Measurements from ENCODE around the gene ERCC6L. TPM values are rescaled to one million over a fixed set of nuclear protein-coding genes. Genes with fewer than 3 reads are reported as not detected.
A peak's percentile ranks its signal among the peaks of the same experiment; 100 is the strongest.

ERCC6L gene
- total RNA-seq, 1 experiment from 2014 or later, result 19.8 TPM

DNA sequence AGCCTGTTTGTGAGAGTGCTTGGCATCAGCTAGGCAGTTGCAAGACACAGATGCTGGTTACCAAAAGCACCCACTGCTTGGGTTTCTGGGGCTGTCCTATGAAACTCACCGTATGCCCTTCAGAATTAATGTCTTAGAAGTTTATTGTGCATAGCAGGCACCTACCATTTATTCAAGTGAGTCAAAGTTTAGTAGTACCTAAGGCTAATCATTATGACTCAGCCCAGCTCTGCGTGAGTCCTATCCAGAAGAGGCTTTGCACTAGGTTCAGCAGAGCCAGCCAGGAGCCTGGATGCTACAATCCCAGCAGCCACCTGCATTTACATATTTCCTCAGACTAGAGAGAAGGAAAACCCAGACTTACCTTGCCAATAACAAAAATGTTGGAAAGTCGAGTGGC, 34.0 kb upstream of the ERCC6L start (continued):
- TF ChIP-seq, protein P1, sequence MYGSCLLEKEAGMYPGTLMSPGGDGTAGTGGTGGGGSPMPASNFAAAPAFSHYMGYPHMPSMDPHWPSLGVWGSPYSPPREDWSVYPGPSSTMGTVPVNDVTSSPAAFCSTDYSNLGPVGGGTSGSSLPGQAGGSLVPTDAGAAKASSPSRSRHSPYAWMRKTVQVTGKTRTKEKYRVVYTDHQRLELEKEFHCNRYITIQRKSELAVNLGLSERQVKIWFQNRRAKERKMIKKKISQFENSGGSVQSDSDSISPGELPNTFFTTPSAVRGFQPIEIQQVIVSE (CRISPR knock-in tag; IDR thresholded peaks at IDR 0.05; ENCODE audit: borderline replicate concordance), result no peak
- TF ChIP-seq MYBL2 (CRISPR knock-in tag; IDR thresholded peaks at IDR 0.05), result no peak
- no peak for TF ChIP-seq FOXJ3 (CRISPR knock-in tag; IDR thresholded peaks at IDR 0.05; ENCODE audit: borderline replicate concordance)
- TF ChIP-seq, protein P2, sequence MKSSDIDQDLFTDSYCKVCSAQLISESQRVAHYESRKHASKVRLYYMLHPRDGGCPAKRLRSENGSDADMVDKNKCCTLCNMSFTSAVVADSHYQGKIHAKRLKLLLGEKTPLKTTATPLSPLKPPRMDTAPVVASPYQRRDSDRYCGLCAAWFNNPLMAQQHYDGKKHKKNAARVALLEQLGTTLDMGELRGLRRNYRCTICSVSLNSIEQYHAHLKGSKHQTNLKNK (CRISPR knock-in tag; IDR thresholded peaks at IDR 0.05), result no peak
- TF ChIP-seq TCF7 (CRISPR knock-in tag; IDR thresholded peaks at IDR 0.05; ENCODE audit: low read depth), result no peak

DNA sequence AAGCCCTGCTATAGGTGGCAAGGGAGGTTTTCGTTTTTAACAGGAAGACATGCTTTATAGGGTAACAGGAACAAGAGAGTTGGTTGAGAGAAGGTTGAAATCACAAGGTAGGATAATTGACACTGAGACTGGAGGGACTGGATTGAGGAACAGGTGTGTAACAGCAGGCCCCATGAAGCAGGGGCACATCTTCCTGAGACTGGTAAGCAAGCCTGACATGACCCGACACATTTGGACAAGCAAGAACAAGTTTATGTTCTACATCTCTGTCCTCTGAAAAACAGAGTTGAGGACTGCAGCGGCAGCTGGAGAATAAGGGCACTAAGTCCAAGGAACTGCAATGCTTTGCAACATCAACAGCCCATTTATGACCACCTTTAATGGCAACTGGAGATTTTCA, 33.0 kb upstream of the ERCC6L start:
- DNase-seq (ENCODE audit: low spot score), result no peak
- TF ChIP-seq ELF4 (CRISPR knock-in tag; IDR thresholded peaks at IDR 0.05; ENCODE audit: low read depth) (no peak), FOXP1 (CRISPR knock-in tag; IDR thresholded peaks at IDR 0.05; ENCODE audit: borderline replicate concordance) (no peak), IRF2 (CRISPR knock-in tag; IDR thresholded peaks at IDR 0.05; ENCODE audit: borderline replicate concordance, low read depth) (no peak), ZNF423 (CRISPR knock-in tag; IDR thresholded peaks at IDR 0.05) (no peak), GRHL2 (CRISPR knock-in tag; IDR thresholded peaks at IDR 0.05; ENCODE audit: insufficient replicate concordance, severe bottlenecking) (no peak), CBFB (CRISPR knock-in tag; IDR thresholded peaks at IDR 0.05; ENCODE audit: low read depth) (no peak), ZNF232 (CRISPR knock-in tag; IDR thresholded peaks at IDR 0.05) (no peak)
- TF ChIP-seq, protein P3, sequence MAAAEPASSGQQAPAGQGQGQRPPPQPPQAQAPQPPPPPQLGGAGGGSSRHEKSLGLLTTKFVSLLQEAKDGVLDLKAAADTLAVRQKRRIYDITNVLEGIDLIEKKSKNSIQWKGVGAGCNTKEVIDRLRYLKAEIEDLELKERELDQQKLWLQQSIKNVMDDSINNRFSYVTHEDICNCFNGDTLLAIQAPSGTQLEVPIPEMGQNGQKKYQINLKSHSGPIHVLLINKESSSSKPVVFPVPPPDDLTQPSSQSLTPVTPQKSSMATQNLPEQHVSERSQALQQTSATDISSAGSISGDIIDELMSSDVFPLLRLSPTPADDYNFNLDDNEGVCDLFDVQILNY (CRISPR knock-in tag; IDR thresholded peaks at IDR 0.05), result no peak
- TF ChIP-seq, protein P4, sequence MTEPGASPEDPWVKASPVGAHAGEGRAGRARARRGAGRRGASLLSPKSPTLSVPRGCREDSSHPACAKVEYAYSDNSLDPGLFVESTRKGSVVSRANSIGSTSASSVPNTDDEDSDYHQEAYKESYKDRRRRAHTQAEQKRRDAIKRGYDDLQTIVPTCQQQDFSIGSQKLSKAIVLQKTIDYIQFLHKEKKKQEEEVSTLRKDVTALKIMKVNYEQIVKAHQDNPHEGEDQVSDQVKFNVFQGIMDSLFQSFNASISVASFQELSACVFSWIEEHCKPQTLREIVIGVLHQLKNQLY (CRISPR knock-in tag; IDR thresholded peaks at IDR 0.05), result no peak
- TF ChIP-seq, protein P5, sequence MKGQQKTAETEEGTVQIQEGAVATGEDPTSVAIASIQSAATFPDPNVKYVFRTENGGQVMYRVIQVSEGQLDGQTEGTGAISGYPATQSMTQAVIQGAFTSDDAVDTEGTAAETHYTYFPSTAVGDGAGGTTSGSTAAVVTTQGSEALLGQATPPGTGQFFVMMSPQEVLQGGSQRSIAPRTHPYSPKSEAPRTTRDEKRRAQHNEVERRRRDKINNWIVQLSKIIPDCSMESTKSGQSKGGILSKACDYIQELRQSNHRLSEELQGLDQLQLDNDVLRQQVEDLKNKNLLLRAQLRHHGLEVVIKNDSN (CRISPR knock-in tag; IDR thresholded peaks at IDR 0.05), result no peak
- TF ChIP-seq, protein P6, sequence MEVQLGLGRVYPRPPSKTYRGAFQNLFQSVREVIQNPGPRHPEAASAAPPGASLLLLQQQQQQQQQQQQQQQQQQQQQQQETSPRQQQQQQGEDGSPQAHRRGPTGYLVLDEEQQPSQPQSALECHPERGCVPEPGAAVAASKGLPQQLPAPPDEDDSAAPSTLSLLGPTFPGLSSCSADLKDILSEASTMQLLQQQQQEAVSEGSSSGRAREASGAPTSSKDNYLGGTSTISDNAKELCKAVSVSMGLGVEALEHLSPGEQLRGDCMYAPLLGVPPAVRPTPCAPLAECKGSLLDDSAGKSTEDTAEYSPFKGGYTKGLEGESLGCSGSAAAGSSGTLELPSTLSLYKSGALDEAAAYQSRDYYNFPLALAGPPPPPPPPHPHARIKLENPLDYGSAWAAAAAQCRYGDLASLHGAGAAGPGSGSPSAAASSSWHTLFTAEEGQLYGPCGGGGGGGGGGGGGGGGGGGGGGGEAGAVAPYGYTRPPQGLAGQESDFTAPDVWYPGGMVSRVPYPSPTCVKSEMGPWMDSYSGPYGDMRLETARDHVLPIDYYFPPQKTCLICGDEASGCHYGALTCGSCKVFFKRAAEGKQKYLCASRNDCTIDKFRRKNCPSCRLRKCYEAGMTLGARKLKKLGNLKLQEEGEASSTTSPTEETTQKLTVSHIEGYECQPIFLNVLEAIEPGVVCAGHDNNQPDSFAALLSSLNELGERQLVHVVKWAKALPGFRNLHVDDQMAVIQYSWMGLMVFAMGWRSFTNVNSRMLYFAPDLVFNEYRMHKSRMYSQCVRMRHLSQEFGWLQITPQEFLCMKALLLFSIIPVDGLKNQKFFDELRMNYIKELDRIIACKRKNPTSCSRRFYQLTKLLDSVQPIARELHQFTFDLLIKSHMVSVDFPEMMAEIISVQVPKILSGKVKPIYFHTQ (CRISPR knock-in tag; IDR thresholded peaks at IDR 0.05), result no peak
- TF ChIP-seq, protein P7, sequence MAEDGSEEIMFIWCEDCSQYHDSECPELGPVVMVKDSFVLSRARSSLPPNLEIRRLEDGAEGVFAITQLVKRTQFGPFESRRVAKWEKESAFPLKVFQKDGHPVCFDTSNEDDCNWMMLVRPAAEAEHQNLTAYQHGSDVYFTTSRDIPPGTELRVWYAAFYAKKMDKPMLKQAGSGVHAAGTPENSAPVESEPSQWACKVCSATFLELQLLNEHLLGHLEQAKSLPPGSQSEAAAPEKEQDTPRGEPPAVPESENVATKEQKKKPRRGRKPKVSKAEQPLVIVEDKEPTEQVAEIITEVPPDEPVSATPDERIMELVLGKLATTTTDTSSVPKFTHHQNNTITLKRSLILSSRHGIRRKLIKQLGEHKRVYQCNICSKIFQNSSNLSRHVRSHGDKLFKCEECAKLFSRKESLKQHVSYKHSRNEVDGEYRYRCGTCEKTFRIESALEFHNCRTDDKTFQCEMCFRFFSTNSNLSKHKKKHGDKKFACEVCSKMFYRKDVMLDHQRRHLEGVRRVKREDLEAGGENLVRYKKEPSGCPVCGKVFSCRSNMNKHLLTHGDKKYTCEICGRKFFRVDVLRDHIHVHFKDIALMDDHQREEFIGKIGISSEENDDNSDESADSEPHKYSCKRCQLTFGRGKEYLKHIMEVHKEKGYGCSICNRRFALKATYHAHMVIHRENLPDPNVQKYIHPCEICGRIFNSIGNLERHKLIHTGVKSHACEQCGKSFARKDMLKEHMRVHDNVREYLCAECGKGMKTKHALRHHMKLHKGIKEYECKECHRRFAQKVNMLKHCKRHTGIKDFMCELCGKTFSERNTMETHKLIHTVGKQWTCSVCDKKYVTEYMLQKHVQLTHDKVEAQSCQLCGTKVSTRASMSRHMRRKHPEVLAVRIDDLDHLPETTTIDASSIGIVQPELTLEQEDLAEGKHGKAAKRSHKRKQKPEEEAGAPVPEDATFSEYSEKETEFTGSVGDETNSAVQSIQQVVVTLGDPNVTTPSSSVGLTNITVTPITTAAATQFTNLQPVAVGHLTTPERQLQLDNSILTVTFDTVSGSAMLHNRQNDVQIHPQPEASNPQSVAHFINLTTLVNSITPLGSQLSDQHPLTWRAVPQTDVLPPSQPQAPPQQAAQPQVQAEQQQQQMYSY (CRISPR knock-in tag; IDR thresholded peaks at IDR 0.05), result no peak
- TF ChIP-seq, protein P8, sequence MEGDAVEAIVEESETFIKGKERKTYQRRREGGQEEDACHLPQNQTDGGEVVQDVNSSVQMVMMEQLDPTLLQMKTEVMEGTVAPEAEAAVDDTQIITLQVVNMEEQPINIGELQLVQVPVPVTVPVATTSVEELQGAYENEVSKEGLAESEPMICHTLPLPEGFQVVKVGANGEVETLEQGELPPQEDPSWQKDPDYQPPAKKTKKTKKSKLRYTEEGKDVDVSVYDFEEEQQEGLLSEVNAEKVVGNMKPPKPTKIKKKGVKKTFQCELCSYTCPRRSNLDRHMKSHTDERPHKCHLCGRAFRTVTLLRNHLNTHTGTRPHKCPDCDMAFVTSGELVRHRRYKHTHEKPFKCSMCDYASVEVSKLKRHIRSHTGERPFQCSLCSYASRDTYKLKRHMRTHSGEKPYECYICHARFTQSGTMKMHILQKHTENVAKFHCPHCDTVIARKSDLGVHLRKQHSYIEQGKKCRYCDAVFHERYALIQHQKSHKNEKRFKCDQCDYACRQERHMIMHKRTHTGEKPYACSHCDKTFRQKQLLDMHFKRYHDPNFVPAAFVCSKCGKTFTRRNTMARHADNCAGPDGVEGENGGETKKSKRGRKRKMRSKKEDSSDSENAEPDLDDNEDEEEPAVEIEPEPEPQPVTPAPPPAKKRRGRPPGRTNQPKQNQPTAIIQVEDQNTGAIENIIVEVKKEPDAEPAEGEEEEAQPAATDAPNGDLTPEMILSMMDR (IDR thresholded peaks at IDR 0.05), result no peak
- TF ChIP-seq, protein P9, sequence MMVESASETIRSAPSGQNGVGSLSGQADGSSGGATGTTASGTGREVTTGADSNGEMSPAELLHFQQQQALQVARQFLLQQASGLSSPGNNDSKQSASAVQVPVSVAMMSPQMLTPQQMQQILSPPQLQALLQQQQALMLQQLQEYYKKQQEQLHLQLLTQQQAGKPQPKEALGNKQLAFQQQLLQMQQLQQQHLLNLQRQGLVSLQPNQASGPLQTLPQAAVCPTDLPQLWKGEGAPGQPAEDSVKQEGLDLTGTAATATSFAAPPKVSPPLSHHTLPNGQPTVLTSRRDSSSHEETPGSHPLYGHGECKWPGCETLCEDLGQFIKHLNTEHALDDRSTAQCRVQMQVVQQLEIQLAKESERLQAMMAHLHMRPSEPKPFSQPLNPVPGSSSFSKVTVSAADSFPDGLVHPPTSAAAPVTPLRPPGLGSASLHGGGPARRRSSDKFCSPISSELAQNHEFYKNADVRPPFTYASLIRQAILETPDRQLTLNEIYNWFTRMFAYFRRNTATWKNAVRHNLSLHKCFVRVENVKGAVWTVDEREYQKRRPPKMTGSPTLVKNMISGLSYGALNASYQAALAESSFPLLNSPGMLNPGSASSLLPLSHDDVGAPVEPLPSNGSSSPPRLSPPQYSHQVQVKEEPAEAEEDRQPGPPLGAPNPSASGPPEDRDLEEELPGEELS (CRISPR knock-in tag; IDR thresholded peaks at IDR 0.05), result no peak
- TF ChIP-seq, protein P2 (CRISPR knock-in tag; IDR thresholded peaks at IDR 0.05), result no peak

More for the DNA sequence above, 33.0 kb upstream of the ERCC6L start:
- no peaks in the 10 kb centered on the region for H3K9me3 Mint-ChIP-seq
- H3K27ac Mint-ChIP-seq, result peak overlapping the region; percentile 93
- no peak overlapping the region for H3K4me3 Mint-ChIP-seq
- CTCF ChIA-PET, result no interaction called here
- ATAC-seq, result no peak
- POLR2A ChIA-PET, result no interaction called here
- H3K27me3 Mint-ChIP-seq (ENCODE audit: low read depth), result no peaks in the 10 kb centered on the region
- H3K36me3 Mint-ChIP-seq, result peaks cover 70% of the 10 kb centered on the region
- H3K4me1 Mint-ChIP-seq, result peaks cover 26% of the 10 kb centered on the region
